Body of pancreas (tissue), 4 donors: ENCODE results near the gene USP17L5. TPM values are rescaled to one million over a fixed set of nuclear protein-coding genes. Genes with fewer than 3 reads are reported as not detected.
"Not testable (repeated sequence)": the region's sequence is repeated elsewhere in the genome, so short reads cannot be mapped to it uniquely, and the experiment has no call there.

ENCODE experiments used
- ATAC-seq: fragments of 150-250 bp; one replicate; pipeline ENCODE4 v1.9.1; 2016
- DNase-seq, 4 donors: peaks; one replicate each; pipeline ENCODE4 v3.0.0-alpha.2; 2019
- H3K27ac ChIP-seq, 4 donors: fragments of 200-600 bp; sonication (generic); 1 replicate in 3 of 4; 2 replicates in 1 of 4; pipeline versions ENCODE4 v1.5.1 to v1.6.1; 2016 to 2019; ENCODE audit warnings: mild to moderate bottlenecking in 1 of 4, mixed read lengths in 1 of 4, moderate library complexity in 1 of 4
- H3K27me3 ChIP-seq, 2 donors: fragments of 200-600 bp; sonication (generic); one replicate each; pipeline ENCODE4 v1.6.0; 2016; ENCODE audit warnings: mild to moderate bottlenecking in 1 of 2
- H3K36me3 ChIP-seq, 2 donors: fragments of 200-600 bp; sonication (generic); replicated peaks in 1 of 2; 2 replicates each; pipeline ENCODE4 v1.5.1; 2016; ENCODE audit warnings: low read depth in 2 of 2; ENCODE audit not compliant: insufficient read depth in 1 of 2
- H3K4me1 ChIP-seq: fragments of 200-600 bp; sonication (generic); one replicate; pipeline ENCODE4 v1.6.0; 2016
- H3K4me3 ChIP-seq, 2 donors: fragments of 200-600 bp; sonication (generic); 1 replicate in 1 of 2; 2 replicates in 1 of 2; pipeline ENCODE4 v1.5.1; 2016 to 2019
- H3K9me3 ChIP-seq, 3 donors: fragments of 200-600 bp; sonication (generic); 1 replicate in 2 of 3; 2 replicates in 1 of 3; pipeline ENCODE4 v1.5.1; 2016
- POLR2A ChIP-seq, 3 donors: fragments of 450-650 bp; IDR thresholded peaks; one replicate each; pipeline ENCODE4 v1.6.1; 2016; ENCODE audit warnings: antibody characterized with exemption in 3 of 3, mild to moderate bottlenecking in 2 of 3
- WGBS, 2 donors: methylation state at CpG; one replicate each; pipeline ENCODE4 v1.1.5; 2017; 5-methylcytosine and 5-hydroxymethylcytosine counted together
- intact Hi-C: fragments of 100-400 bp; cut with DNase I; formaldehyde crosslinking; loops from one replicate; pipeline ENCODE4 v1.15.1; 2023
- total RNA-seq, 2 donors: library from RNA; depleted of rRNA; stranded (reverse); fragments of >200 nt; gene quantifications; one replicate each; pipeline ENCODE4 v1.1.0, GENCODE V29; 2016
- TF ChIP-seq, protein P1 (sequence below), 7 experiments: fragments of 450-650 bp in 4 of 7; fragments of 200-600 bp in 3 of 7; sonication (generic) in 3 of 7; IDR thresholded peaks; one replicate each; pipeline ENCODE4 v1.5.1; 2016 to 2019; ENCODE audit warnings: antibody characterized with exemption in 7 of 7

USP17L5 gene
- total RNA-seq, 2 donors from 2014 or later: not detected

DNA sequence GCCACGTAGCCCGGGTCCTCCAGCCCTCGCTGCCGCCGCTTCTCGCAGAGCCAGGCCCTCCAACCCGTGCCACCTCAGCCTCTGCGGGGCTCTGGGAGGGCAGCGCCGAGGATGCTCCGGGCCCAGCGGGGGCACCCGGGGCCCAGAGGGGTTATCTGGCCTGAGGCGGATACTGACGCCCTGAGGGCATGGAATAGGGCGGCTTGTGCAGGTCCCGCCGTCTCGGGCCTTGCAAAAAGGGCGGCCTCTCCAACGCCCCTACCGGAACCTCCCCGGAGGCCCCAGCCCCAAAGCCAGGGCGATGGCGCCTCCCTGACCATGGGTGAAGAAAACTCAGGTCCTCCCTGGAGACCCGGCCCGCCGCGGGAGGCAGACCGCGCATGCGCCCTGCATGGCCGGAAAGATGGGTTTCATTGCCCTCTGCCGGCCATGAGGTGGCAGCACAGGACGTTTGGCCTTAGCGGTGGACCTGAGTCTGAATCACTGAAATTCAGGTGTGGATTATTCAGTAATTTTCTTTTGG lies 41.9 kb downstream of the USP17L5 start:
- H3K4me3 ChIP-seq, ATAC-seq, intact Hi-C loops, H3K36me3 ChIP-seq, H3K27me3 ChIP-seq, H3K27ac ChIP-seq, H3K4me1 ChIP-seq, H3K9me3 ChIP-seq: not testable (repeated sequence)
- peak; percentile 60 to 76 (median 72) for DNase-seq
- TF ChIP-seq, protein P1, sequence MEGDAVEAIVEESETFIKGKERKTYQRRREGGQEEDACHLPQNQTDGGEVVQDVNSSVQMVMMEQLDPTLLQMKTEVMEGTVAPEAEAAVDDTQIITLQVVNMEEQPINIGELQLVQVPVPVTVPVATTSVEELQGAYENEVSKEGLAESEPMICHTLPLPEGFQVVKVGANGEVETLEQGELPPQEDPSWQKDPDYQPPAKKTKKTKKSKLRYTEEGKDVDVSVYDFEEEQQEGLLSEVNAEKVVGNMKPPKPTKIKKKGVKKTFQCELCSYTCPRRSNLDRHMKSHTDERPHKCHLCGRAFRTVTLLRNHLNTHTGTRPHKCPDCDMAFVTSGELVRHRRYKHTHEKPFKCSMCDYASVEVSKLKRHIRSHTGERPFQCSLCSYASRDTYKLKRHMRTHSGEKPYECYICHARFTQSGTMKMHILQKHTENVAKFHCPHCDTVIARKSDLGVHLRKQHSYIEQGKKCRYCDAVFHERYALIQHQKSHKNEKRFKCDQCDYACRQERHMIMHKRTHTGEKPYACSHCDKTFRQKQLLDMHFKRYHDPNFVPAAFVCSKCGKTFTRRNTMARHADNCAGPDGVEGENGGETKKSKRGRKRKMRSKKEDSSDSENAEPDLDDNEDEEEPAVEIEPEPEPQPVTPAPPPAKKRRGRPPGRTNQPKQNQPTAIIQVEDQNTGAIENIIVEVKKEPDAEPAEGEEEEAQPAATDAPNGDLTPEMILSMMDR (IDR thresholded peaks at IDR 0.05): peak; percentile 32 to 69 (median 55)
- 45 to 56% methylated on average over 7 to 26 of the region's 36 CpGs for WGBS, 2 donors

- no peaks in the 10 kb centered on the region for H3K4me1 ChIP-seq
- intact Hi-C loops: no loop called here
- DNase-seq: no peak
- no peaks in the 10 kb centered on the region for H3K27me3 ChIP-seq
- ATAC-seq: no peak
- H3K4me3 ChIP-seq: no peak overlapping the region
- no peaks in the 10 kb centered on the region for H3K9me3 ChIP-seq
- no peak overlapping the region for H3K27ac ChIP-seq
- WGBS, 2 donors: 52 to 60% methylated on average over 1 of the region's 1 CpG
- H3K36me3 ChIP-seq: no peaks in the 10 kb centered on the region
- TF ChIP-seq, protein P1 (IDR thresholded peaks at IDR 0.05): no peak
- TF ChIP-seq POLR2A (IDR thresholded peaks at IDR 0.05): no peak
Measured at GRCh38 chr4:9384126-9384525, 44.9 kb downstream of the USP17L5 start.

DNA sequence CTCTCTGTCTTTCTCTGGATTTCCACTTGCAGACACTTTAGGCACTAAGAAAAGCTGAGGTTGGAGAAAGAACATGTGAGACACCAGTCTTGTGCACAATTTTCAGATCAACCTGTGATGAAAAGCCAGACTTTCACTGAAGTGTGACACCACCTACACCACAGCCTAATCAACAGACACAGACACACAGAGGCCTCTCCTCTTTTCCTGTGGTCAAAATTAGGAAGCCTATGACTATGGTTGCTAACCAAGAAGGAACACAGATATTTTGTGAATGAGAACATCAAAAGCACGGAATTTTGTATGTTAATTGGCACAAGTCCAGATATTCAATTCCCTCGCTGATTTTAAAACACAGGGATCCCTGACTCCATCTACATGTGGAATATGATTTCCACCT lies 49.8 kb downstream of the USP17L5 start:
- H3K4me1 ChIP-seq, DNase-seq, H3K36me3 ChIP-seq, H3K9me3 ChIP-seq, ATAC-seq, intact Hi-C loops, H3K4me3 ChIP-seq, H3K27me3 ChIP-seq, H3K27ac ChIP-seq: not testable (repeated sequence)
- whole genome bisulfite sequencing, 2 donors: 51 to 69% methylated on average over 2 of the region's 2 CpGs

Other genes with a start within 250 kb of the USP17L5 start
- not detected for gene FAM90A26, start 169.0 kb upstream of the USP17L5 start, total RNA-seq
- not detected for gene USP17L10, start 128.7 kb upstream of the USP17L5 start, total RNA-seq
- not detected for gene USP17L11, start 124.0 kb upstream of the USP17L5 start, total RNA-seq
- gene USP17L12, start 119.3 kb upstream of the USP17L5 start, total RNA-seq: not detected
- not detected for gene USP17L13, start 114.5 kb upstream of the USP17L5 start, total RNA-seq
- gene USP17L15, start 105.0 kb upstream of the USP17L5 start, total RNA-seq: not detected
- gene USP17L17, start 95.5 kb upstream of the USP17L5 start, total RNA-seq: not detected
- gene USP17L18, start 90.8 kb upstream of the USP17L5 start, total RNA-seq: not detected
- gene USP17L19, start 86.0 kb upstream of the USP17L5 start, total RNA-seq: not detected
- not detected for gene USP17L20, start 81.3 kb upstream of the USP17L5 start, total RNA-seq
- not detected for gene USP17L21, start 76.5 kb upstream of the USP17L5 start, total RNA-seq
- not detected for gene USP17L22, start 71.8 kb upstream of the USP17L5 start, total RNA-seq
- not detected for gene USP17L24, start 14.2 kb upstream of the USP17L5 start, total RNA-seq
- not detected for gene USP17L25, start 9.5 kb upstream of the USP17L5 start, total RNA-seq
- gene USP17L26, start 4.7 kb upstream of the USP17L5 start, total RNA-seq: not detected
- gene USP17L27, start 4.7 kb downstream of the USP17L5 start, total RNA-seq: not detected
- not detected for gene USP17L28, start 9.5 kb downstream of the USP17L5 start, total RNA-seq
- not detected for gene USP17L29, start 14.2 kb downstream of the USP17L5 start, total RNA-seq
- gene USP17L30, start 23.7 kb downstream of the USP17L5 start, total RNA-seq: not detected
- gene DEFB131A, start 105.0 kb downstream of the USP17L5 start, total RNA-seq: not detected